ENCODE measurements around the gene EPHA8. TPM values are rescaled to one million over a fixed set of nuclear protein-coding genes. Genes with fewer than 3 reads are reported as not detected.

Gene EPHA8
- total RNA-seq, 1 experiment from 2014 or later: not detected

GRCh38 chr1:22616571-22616970 is 53.3 kb downstream of the EPHA8 start:
- DNase-seq (ENCODE audit: low spot score): no peak

- DNase-seq (ENCODE audit: low spot score): no peak
Observed at GRCh38 chr1:22618056-22618455, 54.8 kb downstream of the EPHA8 start.

- DNase-seq (ENCODE audit: low spot score): no peak
Observed at GRCh38 chr1:22619252-22619651, 56.0 kb downstream of the EPHA8 start.

- DNase-seq (ENCODE audit: low spot score): no peak
Observed at GRCh38 chr1:22619798-22620197, 56.5 kb downstream of the EPHA8 start.

GRCh38 chr1:22621761-22622160 is 58.5 kb downstream of the EPHA8 start:
- DNase-seq (ENCODE audit: low spot score): no peak

- DNase-seq (ENCODE audit: low spot score): no peak
Observed at GRCh38 chr1:22625262-22625925, 62.1 kb downstream of the EPHA8 start.

- no peak for DNase-seq (ENCODE audit: low spot score)
Observed at GRCh38 chr1:22626237-22627157, 63.2 kb downstream of the EPHA8 start.

GRCh38 chr1:22627331-22627730 is 64.0 kb downstream of the EPHA8 start:
- no peak for DNase-seq (ENCODE audit: low spot score)

GRCh38 chr1:22628698-22629444 is 65.6 kb downstream of the EPHA8 start:
- no peak for DNase-seq (ENCODE audit: low spot score)

GRCh38 chr1:22629886-22630285 is 66.6 kb downstream of the EPHA8 start:
- no peak for DNase-seq (ENCODE audit: low spot score)

GRCh38 chr1:22633697-22634463 is 70.6 kb downstream of the EPHA8 start:
- DNase-seq (ENCODE audit: low spot score): no peak

- no peak for DNase-seq (ENCODE audit: low spot score)
Observed at GRCh38 chr1:22635436-22635835, 72.1 kb downstream of the EPHA8 start.

- no peak for DNase-seq (ENCODE audit: low spot score)
Observed at GRCh38 chr1:22636353-22636752, 73.1 kb downstream of the EPHA8 start, which contains the start of gene C1QA. Gene C1QA, plus strand, starts transcription at chr1:22636628. Its CDS starts 989 bp downstream, at chr1:22637617.

- no peak for DNase-seq (ENCODE audit: low spot score)
Observed at GRCh38 chr1:22636927-22637326, 73.6 kb downstream of the EPHA8 start.

- no peak for DNase-seq (ENCODE audit: low spot score)
Observed at GRCh38 chr1:22637907-22638445, 74.7 kb downstream of the EPHA8 start.

GRCh38 chr1:22638476-22639234 is 75.4 kb downstream of the EPHA8 start:
- DNase-seq (ENCODE audit: low spot score): no peak

GRCh38 chr1:22639286-22639685 is 76.0 kb downstream of the EPHA8 start:
- DNase-seq (ENCODE audit: low spot score): no peak

GRCh38 chr1:22641247-22641646 is 78.0 kb downstream of the EPHA8 start:
- no peak for DNase-seq (ENCODE audit: low spot score)

- peak; percentile 58 for DNase-seq (ENCODE audit: low spot score)
Observed at GRCh38 chr1:22641906-22642636, 78.8 kb downstream of the EPHA8 start.

GRCh38 chr1:22643381-22643780 is 80.1 kb downstream of the EPHA8 start, which contains the start of gene C1QC:
Gene C1QC, plus strand, starts transcription at chr1:22643633. Its CDS starts 391 bp downstream, at chr1:22644024.
- DNase-seq (ENCODE audit: low spot score): no peak
